Trophoblast cell (in vitro differentiated cells and primary cell): ENCODE data around the gene ETS2.

ENCODE experiments used
- DNase-seq, 2 donors: peaks; one replicate each; pipeline ENCODE4 v3.0.0-alpha.2; 2016
- H2AFZ ChIP-seq: 2 replicates; pipeline ENCODE4 v1.6.1; 2013; ENCODE audit warnings: low read length, moderate library complexity, mild to moderate bottlenecking; ENCODE audit not compliant: insufficient read depth, poor library complexity
- H2AK5ac ChIP-seq: 2 replicates; pipeline ENCODE4 v1.6.1; 2013; ENCODE audit warnings: mild to moderate bottlenecking, low read length
- H2BK120ac ChIP-seq: 2 replicates; pipeline ENCODE4 v1.6.1; 2013; ENCODE audit warnings: low read length, mild to moderate bottlenecking, moderate library complexity; ENCODE audit not compliant: insufficient read depth, poor library complexity
- H2BK12ac ChIP-seq: 2 replicates; pipeline ENCODE4 v1.6.1; 2013; ENCODE audit warnings: mild to moderate bottlenecking, low read length, moderate library complexity
- H2BK5ac ChIP-seq: 2 replicates; pipeline ENCODE4 v1.6.1; 2013; ENCODE audit warnings: low read length, low read depth, moderate library complexity, mild to moderate bottlenecking; ENCODE audit not compliant: poor library complexity
- H3K14ac ChIP-seq: 2 replicates; pipeline ENCODE4 v1.6.1; 2013; ENCODE audit warnings: mild to moderate bottlenecking, low read length
- H3K18ac ChIP-seq: 2 replicates; pipeline ENCODE4 v1.6.1; 2013; ENCODE audit warnings: mild to moderate bottlenecking, low read length
- H3K23ac ChIP-seq: 2 replicates; pipeline ENCODE4 v1.6.1; 2013; ENCODE audit warnings: low read length
- H3K27ac ChIP-seq: 2 replicates; pipeline ENCODE4 v1.5.1; 2013; ENCODE audit warnings: low read depth, mild to moderate bottlenecking, inconsistent platforms, low read length, moderate library complexity
- H3K27me3 ChIP-seq: 2 replicates; pipeline ENCODE4 v1.6.1; 2013; ENCODE audit warnings: inconsistent platforms, mild to moderate bottlenecking, low read length, moderate library complexity; ENCODE audit not compliant: insufficient read depth
- H3K36me3 ChIP-seq, 2 experiments: 1 replicate in 1 of 2; 2 replicates in 1 of 2; pipeline ENCODE4 v1.6.1; 2013; ENCODE audit warnings: low read length in 2 of 2, mild to moderate bottlenecking in 2 of 2, moderate library complexity in 1 of 2; ENCODE audit not compliant: insufficient read depth in 2 of 2, control insufficient read depth in 1 of 2
- H3K4ac ChIP-seq: 2 replicates; pipeline ENCODE4 v1.6.1; 2013; ENCODE audit warnings: low read depth, mild to moderate bottlenecking, low read length, moderate library complexity
- H3K4me1 ChIP-seq, 2 experiments: 1 replicate in 1 of 2; 2 replicates in 1 of 2; pipeline ENCODE4 v1.6.1; 2013; ENCODE audit warnings: low read length in 2 of 2, mild to moderate bottlenecking in 2 of 2, moderate library complexity in 1 of 2; ENCODE audit not compliant: insufficient read depth in 2 of 2, control insufficient read depth in 1 of 2
- H3K4me2 ChIP-seq: 2 replicates; pipeline ENCODE4 v1.6.1; 2013; ENCODE audit warnings: inconsistent platforms, mild to moderate bottlenecking, low read length, moderate library complexity
- H3K4me3 ChIP-seq: 2 replicates; pipeline ENCODE4 v1.5.1; 2013; ENCODE audit warnings: mild to moderate bottlenecking, low read depth, low read length, inconsistent platforms
- H3K79me1 ChIP-seq: one replicate; pipeline ENCODE4 v1.6.1; 2013; ENCODE audit warnings: low read length
- H3K79me2 ChIP-seq: 2 replicates; pipeline ENCODE4 v1.6.1; 2013; ENCODE audit warnings: low read length, mild to moderate bottlenecking; ENCODE audit not compliant: control insufficient read depth, insufficient read depth, poor library complexity
- H3K9ac ChIP-seq: 2 replicates; pipeline ENCODE4 v1.6.1; 2013; ENCODE audit warnings: mild to moderate bottlenecking, low read length
- H3K9me3 ChIP-seq: 2 replicates; pipeline ENCODE4 v1.6.1; 2013; ENCODE audit warnings: low read depth, mild to moderate bottlenecking, control low read depth, inconsistent platforms, low read length; ENCODE audit not compliant: insufficient read depth
- H4K12ac ChIP-seq: 2 replicates; pipeline ENCODE4 v1.6.1; 2013; ENCODE audit warnings: low read depth, mild to moderate bottlenecking, low read length, moderate library complexity
- H4K8ac ChIP-seq: 2 replicates; pipeline ENCODE4 v1.6.1; 2013; ENCODE audit warnings: low read depth, mild to moderate bottlenecking, low read length, moderate library complexity
- H4K91ac ChIP-seq: one replicate; pipeline ENCODE4 v1.6.1; 2013; ENCODE audit warnings: low read depth, mild to moderate bottlenecking, low read length, moderate library complexity
- WGBS: extraction: QIAGEN DNeasy Blood & Tissue Kit; methylation state at CpG from one replicate; pipeline ENCODE4 v1.1.7; 2013; ENCODE audit warnings: missing lambda C conversion rate; ENCODE audit not compliant: insufficient read length, insufficient coverage; ENCODE audit errors: extremely low coverage; 5-methylcytosine and 5-hydroxymethylcytosine counted together

The ETS2 gene

GRCh38 chr21:38787461-38788274 lies 18.1 kb upstream of the ETS2 start:
- Histone ChIP-seq H3K4me2 (no peak overlapping the region), H4K8ac (no peak overlapping the region), H4K91ac (no peak overlapping the region), H3K27ac (peak overlapping the region; percentile 70), H2AFZ (no peak overlapping the region), H3K4me1 (peaks cover 5 to 10% of the 10 kb centered on the region in 2 experiments), H3K27me3 (no peaks in the 10 kb centered on the region), H4K12ac (no peak overlapping the region), H2BK120ac (peak overlapping the region; percentile 33), H3K79me2 (no peaks in the 10 kb centered on the region), H3K79me1 (peaks cover 2% of the 10 kb centered on the region), H3K36me3 (no peaks in the 10 kb centered on the region), H3K18ac (no peak overlapping the region), H3K9me3 (peaks cover 1% of the 10 kb centered on the region), H3K23ac (no peak overlapping the region), H3K14ac (no peak overlapping the region), H2AK5ac (no peak overlapping the region), H3K4me3 (no peak overlapping the region), H3K4ac (no peak overlapping the region), H2BK12ac (peak overlapping the region; percentile 61), H3K9ac (no peak overlapping the region), H2BK5ac (peak overlapping the region; percentile 19)
- DNase-seq, result peak; percentile 91 to 97
- no CpG with 5 or more reads among the region's 19 CpGs for WGBS

GRCh38 chr21:38788275-38788905 lies 17.3 kb upstream of the ETS2 start:
- H3K79me2 ChIP-seq, result no peaks in the 10 kb centered on the region
- H4K12ac ChIP-seq, result no peak overlapping the region
- peak in 1 of 2 donors; percentile 59 for DNase-seq
- peak overlapping the region; percentile 70 for H3K27ac ChIP-seq
- H3K79me1 ChIP-seq, result peaks cover 2% of the 10 kb centered on the region
- no peak overlapping the region for H3K14ac ChIP-seq
- no peak overlapping the region for H2BK12ac ChIP-seq
- H2BK120ac ChIP-seq, result no peak overlapping the region
- no peak overlapping the region for H2AFZ ChIP-seq
- no peaks in the 10 kb centered on the region for H3K9me3 ChIP-seq
- no peaks in the 10 kb centered on the region for H3K36me3 ChIP-seq
- H3K23ac ChIP-seq, result no peak overlapping the region
- H2BK5ac ChIP-seq, result no peak overlapping the region
- H3K4me1 ChIP-seq, result peaks cover 5 to 10% of the 10 kb centered on the region in 2 experiments
- no peak overlapping the region for H4K8ac ChIP-seq
- H4K91ac ChIP-seq, result peak overlapping the region; percentile 4
- H3K27me3 ChIP-seq, result no peaks in the 10 kb centered on the region
- no peak overlapping the region for H2AK5ac ChIP-seq
- H3K4ac ChIP-seq, result no peak overlapping the region
- no peak overlapping the region for H3K9ac ChIP-seq
- no peak overlapping the region for H3K18ac ChIP-seq
- no peak overlapping the region for H3K4me2 ChIP-seq
- WGBS, result no CpG with 5 or more reads among the region's 4 CpGs
- H3K4me3 ChIP-seq, result no peak overlapping the region

- no peak overlapping the region for H3K27ac ChIP-seq
- no peak overlapping the region for H3K9ac ChIP-seq
- H3K79me2 ChIP-seq, result no peaks in the 10 kb centered on the region
- H2BK12ac ChIP-seq, result no peak overlapping the region
- H4K8ac ChIP-seq, result no peak overlapping the region
- H4K12ac ChIP-seq, result no peak overlapping the region
- no peak overlapping the region for H3K18ac ChIP-seq
- H3K4me2 ChIP-seq, result no peak overlapping the region
- H2AFZ ChIP-seq, result no peak overlapping the region
- no peak overlapping the region for H3K23ac ChIP-seq
- H3K14ac ChIP-seq, result no peak overlapping the region
- H2BK120ac ChIP-seq, result no peak overlapping the region
- H4K91ac ChIP-seq, result peak overlapping the region; percentile 4
- H3K9me3 ChIP-seq, result no peaks in the 10 kb centered on the region
- H3K4ac ChIP-seq, result no peak overlapping the region
- peaks cover 5 to 10% of the 10 kb centered on the region in 2 experiments for H3K4me1 ChIP-seq
- H3K79me1 ChIP-seq, result peaks cover 2% of the 10 kb centered on the region
- H3K27me3 ChIP-seq, result no peaks in the 10 kb centered on the region
- no peak for DNase-seq
- no peak overlapping the region for H2BK5ac ChIP-seq
- no peak overlapping the region for H3K4me3 ChIP-seq
- no peaks in the 10 kb centered on the region for H3K36me3 ChIP-seq
- H2AK5ac ChIP-seq, result peak overlapping the region; percentile 67
- WGBS, result no CpG with 5 or more reads among the region's 3 CpGs
Observed at GRCh38 chr21:38789275-38789674, 16.5 kb upstream of the ETS2 start.

GRCh38 chr21:38790059-38790458 lies 15.7 kb upstream of the ETS2 start:
- Histone ChIP-seq H4K12ac (no peak overlapping the region), H3K14ac (no peak overlapping the region), H3K23ac (no peak overlapping the region), H3K79me2 (no peaks in the 10 kb centered on the region), H3K4ac (no peak overlapping the region), H3K27ac (no peak overlapping the region), H2AFZ (no peak overlapping the region), H3K18ac (no peak overlapping the region), H3K36me3 (no peaks in the 10 kb centered on the region), H3K27me3 (no peaks in the 10 kb centered on the region), H3K79me1 (peaks cover 2% of the 10 kb centered on the region), H4K8ac (no peak overlapping the region), H3K4me2 (no peak overlapping the region), H4K91ac (no peak overlapping the region), H2BK120ac (no peak overlapping the region), H3K4me1 (peaks cover 5 to 10% of the 10 kb centered on the region in 2 experiments), H2BK12ac (no peak overlapping the region), H3K9me3 (no peaks in the 10 kb centered on the region), H2AK5ac (no peak overlapping the region), H2BK5ac (no peak overlapping the region), H3K9ac (no peak overlapping the region), H3K4me3 (no peak overlapping the region)
- WGBS, result no CpG with 5 or more reads among the region's 7 CpGs
- DNase-seq, result no peak
